Stimulated activated CD4-positive, alpha-beta T cell treated with anti-CD3 and anti-CD28 coated beads, Interleukin-2, amount 100 ng/mL, for 4 hours (primary cell): Measurements from ENCODE around the gene PIK3CD.

Experiments used
- DNase-seq: peaks from one replicate; pipeline ENCODE4 v3.0.0-alpha.2; 2020; ENCODE audit warnings: low read depth

Gene PIK3CD

GRCh38 chr1:9774712-9775679, 123.5 kb downstream of the PIK3CD start:
- DNase-seq: no peak

DNA sequence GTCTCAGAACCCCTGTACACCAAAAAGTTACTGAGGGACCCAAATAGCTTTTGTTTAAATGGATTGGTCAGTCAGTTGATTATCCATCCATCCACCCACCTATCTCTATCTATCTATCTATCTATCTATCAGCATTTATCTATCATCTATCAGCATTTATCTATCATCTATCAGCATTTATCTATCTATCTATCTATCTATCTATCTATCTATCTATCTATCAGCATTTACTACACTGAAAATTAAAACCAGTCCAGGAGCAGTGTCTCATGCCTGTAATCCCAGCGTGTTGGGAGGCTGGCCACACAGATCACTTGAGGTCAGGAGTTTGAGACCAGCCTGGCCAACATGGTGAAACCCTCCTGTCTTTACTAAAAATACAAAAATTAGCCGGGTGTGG, 125.2 kb downstream of the PIK3CD start:
- no peak for DNase-seq
